H9 (cell line): Measurements from ENCODE around the gene MZB1. TPM values are rescaled to one million over a fixed set of nuclear protein-coding genes. Genes with fewer than 3 reads are reported as not detected.

Source experiments
- DNase-seq: peaks from one replicate; pipeline ENCODE4 v3.0.0-alpha.2; 2017
- H2AFZ ChIP-seq: one replicate; pipeline ENCODE4 v1.6.1; 2013; ENCODE audit warnings: mild to moderate bottlenecking, low read length, control low read depth, moderate library complexity
- H2AK5ac ChIP-seq: 2 replicates; pipeline ENCODE4 v1.6.1; 2013; ENCODE audit warnings: low read length, control low read depth, mixed read lengths; ENCODE audit not compliant: insufficient read length
- H2BK120ac ChIP-seq: one replicate; pipeline ENCODE4 v1.6.1; 2013; ENCODE audit warnings: low read depth, mild to moderate bottlenecking, low read length, control low read depth, inconsistent platforms; ENCODE audit not compliant: poor library complexity, severe bottlenecking
- H2BK12ac ChIP-seq: 2 replicates; pipeline ENCODE4 v1.6.1; 2013; ENCODE audit warnings: low read length, control low read depth, mixed read lengths, low read depth; ENCODE audit not compliant: insufficient read length
- H2BK15ac ChIP-seq: 2 replicates; pipeline ENCODE4 v1.6.1; 2013; ENCODE audit warnings: low read depth, low read length, control low read depth
- H2BK20ac ChIP-seq: one replicate; pipeline ENCODE4 v1.6.1; 2013; ENCODE audit warnings: low read depth, mild to moderate bottlenecking, low read length, control low read depth, inconsistent platforms; ENCODE audit not compliant: poor library complexity, severe bottlenecking
- H2BK5ac ChIP-seq: 2 replicates; pipeline ENCODE4 v1.6.1; 2013; ENCODE audit warnings: low read length, control low read depth, mixed read lengths; ENCODE audit not compliant: insufficient read length
- H3K14ac ChIP-seq: 2 replicates; pipeline ENCODE4 v1.6.1; 2013; ENCODE audit warnings: low read length, control low read depth; ENCODE audit not compliant: insufficient read depth
- H3K18ac ChIP-seq: 2 replicates; pipeline ENCODE4 v1.6.1; 2013; ENCODE audit warnings: low read depth, mild to moderate bottlenecking, mixed read lengths, low read length, control low read depth; ENCODE audit not compliant: insufficient read length
- H3K23ac ChIP-seq: 2 replicates; pipeline ENCODE4 v1.6.1; 2013; ENCODE audit warnings: low read length, control low read depth, mixed read lengths, low read depth; ENCODE audit not compliant: insufficient read length
- H3K23me2 ChIP-seq: 2 replicates; pipeline ENCODE4 v1.6.1; 2013; ENCODE audit warnings: low read depth, mild to moderate bottlenecking, mixed read lengths, low read length, control low read depth; ENCODE audit not compliant: insufficient read length, poor library complexity, severe bottlenecking
- H3K27ac ChIP-seq: 2 replicates; pipeline ENCODE4 v1.5.1; 2013; ENCODE audit warnings: low read length, control low read depth, mixed read lengths, low read depth; ENCODE audit not compliant: insufficient read length
- H3K27me3 ChIP-seq: 2 replicates; pipeline ENCODE4 v1.6.1; 2013; ENCODE audit warnings: low read length, control low read depth, inconsistent platforms; ENCODE audit not compliant: insufficient read depth
- H3K4ac ChIP-seq: 2 replicates; pipeline ENCODE4 v1.6.1; 2013; ENCODE audit warnings: low read depth, mild to moderate bottlenecking, control low read depth, inconsistent platforms, low read length, moderate library complexity
- H3K4me1 ChIP-seq: 2 replicates; pipeline ENCODE4 v1.6.1; 2013; ENCODE audit warnings: low read length, control low read depth, inconsistent platforms; ENCODE audit not compliant: insufficient read depth
- H3K4me2 ChIP-seq: 2 replicates; pipeline ENCODE4 v1.6.1; 2013; ENCODE audit warnings: low read length, control low read depth, mixed read lengths; ENCODE audit not compliant: insufficient read length, insufficient read depth
- H3K56ac ChIP-seq: 2 replicates; pipeline ENCODE4 v1.6.1; 2013; ENCODE audit warnings: low read depth, mild to moderate bottlenecking, mixed read lengths, low read length, control low read depth; ENCODE audit not compliant: insufficient read length
- H3K79me1 ChIP-seq: 2 replicates; pipeline ENCODE4 v1.6.1; 2013; ENCODE audit warnings: low read depth, mild to moderate bottlenecking, moderate library complexity, low read length, control low read depth, inconsistent platforms; ENCODE audit not compliant: insufficient read depth, poor library complexity, severe bottlenecking
- H3K79me2 ChIP-seq: 2 replicates; pipeline ENCODE4 v1.6.1; 2013; ENCODE audit warnings: low read length, control low read depth, inconsistent platforms; ENCODE audit not compliant: insufficient read depth
- H3K9ac ChIP-seq: 2 replicates; pipeline ENCODE4 v1.6.1; 2013; ENCODE audit warnings: low read length, control low read depth, mixed read lengths; ENCODE audit not compliant: insufficient read length; ENCODE audit errors: extremely low read depth
- H3K9me3 ChIP-seq: one replicate; pipeline ENCODE4 v1.6.1; 2013; ENCODE audit warnings: low read depth, low read length, inconsistent platforms; ENCODE audit not compliant: control insufficient read depth
- H3T11ph ChIP-seq: one replicate; pipeline ENCODE4 v1.6.1; 2013; ENCODE audit warnings: mild to moderate bottlenecking, low read length, control low read depth, inconsistent platforms
- H4K20me1 ChIP-seq: one replicate; pipeline ENCODE4 v1.6.1; 2013; ENCODE audit not compliant: control insufficient read depth, insufficient read length, insufficient read depth
- H4K5ac ChIP-seq: 2 replicates; pipeline ENCODE4 v1.6.1; 2013; ENCODE audit warnings: low read depth, mild to moderate bottlenecking, mixed read lengths, low read length, control low read depth; ENCODE audit not compliant: insufficient read length
- H4K8ac ChIP-seq: replicated peaks from 2 replicates; pipeline ENCODE4 v1.6.1; 2013; ENCODE audit warnings: low read length, control low read depth, mixed read lengths, low read depth; ENCODE audit not compliant: insufficient read length
- H4K91ac ChIP-seq: 2 replicates; pipeline ENCODE4 v1.6.1; 2013; ENCODE audit warnings: low read depth, mild to moderate bottlenecking, moderate library complexity, mixed read lengths, low read length, control low read depth; ENCODE audit not compliant: insufficient read length
- H3K27ac Mint-ChIP-seq, 3 experiments: 2 replicates in 2 of 3; 3 replicates in 1 of 3; pipeline ENCODE4 v1.8.0; 2020 to 2021; ENCODE audit warnings: mixed read lengths in 3 of 3, mild to moderate bottlenecking in 1 of 3, moderate library complexity in 1 of 3
- H3K27me3 Mint-ChIP-seq: 2 replicates; pipeline ENCODE4 v1.8.0; 2021; ENCODE audit warnings: low read depth, mild to moderate bottlenecking, moderate library complexity, mixed read lengths
- H3K36me3 Mint-ChIP-seq, 3 experiments: 2 replicates in 2 of 3; 3 replicates in 1 of 3; pipeline ENCODE4 v1.8.0; 2020 to 2021; ENCODE audit warnings: low read depth in 3 of 3, mixed read lengths in 3 of 3; ENCODE audit not compliant: insufficient read depth in 1 of 3
- H3K4me1 Mint-ChIP-seq, 2 experiments: 2 replicates each; pipeline ENCODE4 v1.8.0; 2020; ENCODE audit warnings: mixed read lengths in 2 of 2
- H3K4me3 Mint-ChIP-seq, 2 experiments: 2 replicates in 1 of 2; 3 replicates in 1 of 2; pipeline ENCODE4 v1.8.0; 2020 to 2021; ENCODE audit warnings: mild to moderate bottlenecking in 2 of 2, mixed read lengths in 2 of 2, moderate library complexity in 1 of 2
- H3K9me3 Mint-ChIP-seq, 2 experiments: 2 replicates in 1 of 2; 3 replicates in 1 of 2; pipeline ENCODE4 v1.8.0; 2020; ENCODE audit warnings: mild to moderate bottlenecking in 2 of 2, mixed read lengths in 2 of 2, moderate library complexity in 1 of 2
- WGBS: extraction: QIAGEN DNeasy Blood & Tissue Kit; methylation state at CpG from one replicate; pipeline ENCODE4 v1.1.7; 2013; ENCODE audit warnings: missing lambda C conversion rate, low lambda C conversion rate, mixed read lengths; ENCODE audit not compliant: insufficient read length; ENCODE audit errors: extremely low coverage; 5-methylcytosine and 5-hydroxymethylcytosine counted together
- total RNA-seq: library from RNA; stranded (reverse); gene quantifications from 2 replicates; pipeline ENCODE4 v1.2.1, GENCODE V29; 2021
- TF ChIP-seq, protein P1 (sequence below): fragments of 200-600 bp; sonication (generic); conservative IDR thresholded peaks from 3 replicates; pipeline ENCODE4 v1.8.0; 2021; ENCODE audit warnings: antibody characterized with exemption, mild to moderate bottlenecking

The MZB1 gene
- total RNA-seq, 1 experiment from 2014 or later: 0.31 TPM

DNA sequence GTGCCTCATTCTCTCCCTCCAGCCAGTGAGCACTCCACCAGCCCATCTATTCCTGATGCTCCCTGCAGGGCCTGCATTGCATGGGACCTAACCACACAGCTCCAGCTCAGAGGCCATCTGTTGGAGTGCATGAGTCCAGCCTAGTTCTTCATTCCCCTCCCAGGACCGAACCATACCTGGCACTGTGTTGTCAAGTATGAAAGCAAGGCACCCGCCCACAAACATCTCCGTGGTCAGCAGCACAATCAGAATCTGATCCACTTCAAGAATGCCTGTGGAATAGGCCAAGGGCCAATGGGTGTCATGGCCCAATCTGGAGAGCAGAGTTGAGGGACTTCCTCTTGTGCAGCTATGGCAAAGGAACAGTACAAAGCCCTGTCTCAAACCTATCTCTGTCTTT is 12.5 kb downstream of the MZB1 start:
- Histone ChIP-seq H2AFZ (no peak overlapping the region), H2BK5ac (no peak overlapping the region), H4K5ac (no peak overlapping the region), H3K4ac (no peak overlapping the region), H3K27me3 (no peaks in the 10 kb centered on the region), H3T11ph (no peak overlapping the region), H3K23me2 (no peaks in the 10 kb centered on the region), H3K23ac (no peak overlapping the region), H2AK5ac (no peak overlapping the region), H2BK15ac (no peak overlapping the region), H4K20me1 (no peaks in the 10 kb centered on the region), H3K9me3 (no peaks in the 10 kb centered on the region), H2BK12ac (no peak overlapping the region), H3K56ac (no peak overlapping the region), H2BK20ac (no peak overlapping the region), H3K4me1 (no peaks in the 10 kb centered on the region), H4K8ac (no peak overlapping the region), H2BK120ac (no peak overlapping the region), H3K18ac (no peak overlapping the region), H3K14ac (no peak overlapping the region), H3K4me2 (no peak overlapping the region), H4K91ac (no peak overlapping the region), H3K79me2 (no peaks in the 10 kb centered on the region), H3K79me1 (no peaks in the 10 kb centered on the region), H3K9ac (no peak overlapping the region), H3K27ac (no peak overlapping the region)
- no CpG with 5 or more reads among the region's 3 CpGs for WGBS
- no peak overlapping the region for H3K4me3 Mint-ChIP-seq
- DNase-seq: no peak
- peaks cover 1 to 14% (median 2%) of the 10 kb centered on the region in 3 experiments; a peak in 6 of 7 replicates for H3K36me3 Mint-ChIP-seq
- H3K27me3 Mint-ChIP-seq: no peaks in the 10 kb centered on the region
- H3K27ac Mint-ChIP-seq: no peak overlapping the region; a peak in 1 of 7 replicates
- no peaks in the 10 kb centered on the region for H3K9me3 Mint-ChIP-seq
- H3K4me1 Mint-ChIP-seq: peaks cover 15 to 19% of the 10 kb centered on the region in 2 experiments; a peak in 3 of 4 replicates
- TF ChIP-seq, protein P1, sequence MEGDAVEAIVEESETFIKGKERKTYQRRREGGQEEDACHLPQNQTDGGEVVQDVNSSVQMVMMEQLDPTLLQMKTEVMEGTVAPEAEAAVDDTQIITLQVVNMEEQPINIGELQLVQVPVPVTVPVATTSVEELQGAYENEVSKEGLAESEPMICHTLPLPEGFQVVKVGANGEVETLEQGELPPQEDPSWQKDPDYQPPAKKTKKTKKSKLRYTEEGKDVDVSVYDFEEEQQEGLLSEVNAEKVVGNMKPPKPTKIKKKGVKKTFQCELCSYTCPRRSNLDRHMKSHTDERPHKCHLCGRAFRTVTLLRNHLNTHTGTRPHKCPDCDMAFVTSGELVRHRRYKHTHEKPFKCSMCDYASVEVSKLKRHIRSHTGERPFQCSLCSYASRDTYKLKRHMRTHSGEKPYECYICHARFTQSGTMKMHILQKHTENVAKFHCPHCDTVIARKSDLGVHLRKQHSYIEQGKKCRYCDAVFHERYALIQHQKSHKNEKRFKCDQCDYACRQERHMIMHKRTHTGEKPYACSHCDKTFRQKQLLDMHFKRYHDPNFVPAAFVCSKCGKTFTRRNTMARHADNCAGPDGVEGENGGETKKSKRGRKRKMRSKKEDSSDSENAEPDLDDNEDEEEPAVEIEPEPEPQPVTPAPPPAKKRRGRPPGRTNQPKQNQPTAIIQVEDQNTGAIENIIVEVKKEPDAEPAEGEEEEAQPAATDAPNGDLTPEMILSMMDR: no peak
